Measurements from ENCODE around the gene RNF150. TPM values are rescaled to one million over a fixed set of nuclear protein-coding genes. Genes with fewer than 3 reads are reported as not detected.

The RNF150 gene
- total and polyA plus RNA-seq, 2 experiments from 2014 or later: 4.2 to 9.2 TPM

GRCh38 chr4:140963883-140964282 lies 169.4 kb downstream of the RNF150 start:
- H3K27ac ChIP-seq: no peak overlapping the region
- no peaks in the 10 kb centered on the region for H3K36me3 ChIP-seq (replicated peaks; ENCODE audit: insufficient read depth, low read depth)
- H3K9me2 ChIP-seq (replicated peaks; ENCODE audit: insufficient read depth): no peaks in the 10 kb centered on the region
- H2AFZ ChIP-seq: no peak overlapping the region
- H3K79me2 ChIP-seq: no peaks in the 10 kb centered on the region
- no peaks in the 10 kb centered on the region for H3K27me3 ChIP-seq
- 97% methylated on average over 1 of the region's 1 CpG for WGBS (ENCODE audit: low lambda C conversion rate, missing lambda C conversion rate)
- H3K4me2 ChIP-seq: no peak overlapping the region
- H3K4me1 ChIP-seq (ENCODE audit: insufficient read depth): no peaks in the 10 kb centered on the region
- no peak for DNase-seq (ENCODE audit: low spot score)
- no peaks in the 10 kb centered on the region for H3K9me3 ChIP-seq (ENCODE audit: low read depth)
- no peak for TF ChIP-seq EZH2phosphoT487 (IDR thresholded peaks at IDR 0.05; ENCODE audit: low read depth, severe bottlenecking, unreplicated experiment)
- no peak for TF ChIP-seq CTCF (IDR thresholded peaks at IDR 0.05; ENCODE audit: poor library complexity)
- TF ChIP-seq EZH2 (IDR thresholded peaks at IDR 0.05; ENCODE audit: borderline replicate concordance): no peak
- H3K4me3 ChIP-seq: no peak overlapping the region
- H4K20me1 ChIP-seq (ENCODE audit: insufficient read depth, poor library complexity, severe bottlenecking): no peaks in the 10 kb centered on the region

- 41% methylated on average over 1 of the region's 1 CpG for WGBS (ENCODE audit: low lambda C conversion rate, missing lambda C conversion rate)
- H3K79me2 ChIP-seq: no peaks in the 10 kb centered on the region
- H3K36me3 ChIP-seq (replicated peaks; ENCODE audit: insufficient read depth, low read depth): no peaks in the 10 kb centered on the region
- no peaks in the 10 kb centered on the region for H3K4me1 ChIP-seq (ENCODE audit: insufficient read depth)
- no peak for DNase-seq (ENCODE audit: low spot score)
- H3K4me2 ChIP-seq: peak overlapping the region; percentile 2
- H3K27ac ChIP-seq: peak overlapping the region; percentile 36
- TF ChIP-seq CTCF (IDR thresholded peaks at IDR 0.05; ENCODE audit: poor library complexity) (no peak), EZH2 (IDR thresholded peaks at IDR 0.05; ENCODE audit: borderline replicate concordance) (no peak), EZH2phosphoT487 (IDR thresholded peaks at IDR 0.05; ENCODE audit: low read depth, severe bottlenecking, unreplicated experiment) (no peak)
- no peaks in the 10 kb centered on the region for H3K27me3 ChIP-seq
- no peaks in the 10 kb centered on the region for H4K20me1 ChIP-seq (ENCODE audit: insufficient read depth, poor library complexity, severe bottlenecking)
- H3K9me2 ChIP-seq (replicated peaks; ENCODE audit: insufficient read depth): no peaks in the 10 kb centered on the region
- no peaks in the 10 kb centered on the region for H3K9me3 ChIP-seq (ENCODE audit: low read depth)
- H2AFZ ChIP-seq: no peak overlapping the region
- H3K4me3 ChIP-seq: no peak overlapping the region
These were observed 177.6 kb downstream of the RNF150 start for GRCh38 chr4:140955641-140956040.

GRCh38 chr4:140952717-140953116 lies 180.6 kb downstream of the RNF150 start:
- no peak overlapping the region for H3K4me2 ChIP-seq
- H3K4me1 ChIP-seq (ENCODE audit: insufficient read depth): no peaks in the 10 kb centered on the region
- DNase-seq (ENCODE audit: low spot score): no peak
- H3K36me3 ChIP-seq (replicated peaks; ENCODE audit: insufficient read depth, low read depth): no peaks in the 10 kb centered on the region
- WGBS (ENCODE audit: low lambda C conversion rate, missing lambda C conversion rate): 92% methylated on average over 3 of the region's 3 CpGs
- H3K9me2 ChIP-seq (replicated peaks; ENCODE audit: insufficient read depth): no peaks in the 10 kb centered on the region
- no peaks in the 10 kb centered on the region for H3K79me2 ChIP-seq
- H3K4me3 ChIP-seq: no peak overlapping the region
- H3K27me3 ChIP-seq: no peaks in the 10 kb centered on the region
- no peak overlapping the region for H2AFZ ChIP-seq
- H3K9me3 ChIP-seq (ENCODE audit: low read depth): no peaks in the 10 kb centered on the region
- TF ChIP-seq CTCF (IDR thresholded peaks at IDR 0.05; ENCODE audit: poor library complexity): no peak
- TF ChIP-seq EZH2 (IDR thresholded peaks at IDR 0.05; ENCODE audit: borderline replicate concordance): no peak
- no peak for TF ChIP-seq EZH2phosphoT487 (IDR thresholded peaks at IDR 0.05; ENCODE audit: low read depth, severe bottlenecking, unreplicated experiment)
- H4K20me1 ChIP-seq (ENCODE audit: insufficient read depth, poor library complexity, severe bottlenecking): no peaks in the 10 kb centered on the region
- H3K27ac ChIP-seq: no peak overlapping the region

GRCh38 chr4:140947506-140947905 lies 185.8 kb downstream of the RNF150 start:
- no peaks in the 10 kb centered on the region for H3K27me3 ChIP-seq
- DNase-seq (ENCODE audit: low spot score): no peak
- no peaks in the 10 kb centered on the region for H4K20me1 ChIP-seq (ENCODE audit: insufficient read depth, poor library complexity, severe bottlenecking)
- 83% methylated on average over 7 of the region's 7 CpGs for WGBS (ENCODE audit: low lambda C conversion rate, missing lambda C conversion rate)
- no peaks in the 10 kb centered on the region for H3K9me3 ChIP-seq (ENCODE audit: low read depth)
- H3K27ac ChIP-seq: no peak overlapping the region
- no peak overlapping the region for H3K4me2 ChIP-seq
- H3K36me3 ChIP-seq (replicated peaks; ENCODE audit: insufficient read depth, low read depth): no peaks in the 10 kb centered on the region
- no peak overlapping the region for H2AFZ ChIP-seq
- H3K4me3 ChIP-seq: no peak overlapping the region
- no peaks in the 10 kb centered on the region for H3K9me2 ChIP-seq (replicated peaks; ENCODE audit: insufficient read depth)
- TF ChIP-seq EZH2 (IDR thresholded peaks at IDR 0.05; ENCODE audit: borderline replicate concordance) (no peak), EZH2phosphoT487 (IDR thresholded peaks at IDR 0.05; ENCODE audit: low read depth, severe bottlenecking, unreplicated experiment) (no peak), CTCF (IDR thresholded peaks at IDR 0.05; ENCODE audit: poor library complexity) (no peak)
- H3K4me1 ChIP-seq (ENCODE audit: insufficient read depth): no peaks in the 10 kb centered on the region
- no peaks in the 10 kb centered on the region for H3K79me2 ChIP-seq
